GM23248 (cell line): ENCODE results near the gene UFM1.

Source experiments
- EZH2 ChIP-seq: fragments of 200-600 bp; sonication (generic); IDR thresholded peaks from 2 replicates; pipeline ENCODE4 v1.6.1; 2018; ENCODE audit warnings: antibody characterized with exemption, mild to moderate bottlenecking; ENCODE audit not compliant: insufficient read depth, poor library complexity, severe bottlenecking
- EZH2phosphoT487 ChIP-seq: fragments of 200-600 bp; sonication (generic); IDR thresholded peaks from 2 replicates; pipeline ENCODE4 v1.6.1; 2018; ENCODE audit warnings: antibody characterized with exemption, moderate library complexity, mild to moderate bottlenecking, low read depth; ENCODE audit not compliant: insufficient read depth

GRCh38 chr13:38405216-38405615 lies 55.6 kb downstream of the UFM1 start:
- no peak for TF ChIP-seq EZH2phosphoT487
- no peak for TF ChIP-seq EZH2
